B cell (primary cell): ENCODE measurements around the gene LTB4R. TPM values are rescaled to one million over a fixed set of nuclear protein-coding genes. Genes with fewer than 3 reads are reported as not detected.

Experiments used
- ATAC-seq: fragments of 200-7000 bp; cut with Tn5 transposase; one replicate; pipeline ENCODE4 v1.10.0; 2021; ENCODE audit warnings: low read depth, mild to moderate bottlenecking, moderate number of reproducible peaks, moderate library complexity
- CTCF ChIA-PET: fragments of 350-600 bp; sonication (Branson Sonifier 250); formaldehyde crosslinking; loops from one replicate; lab custom pipeline; 2021; ENCODE audit warnings: antibody characterized with exemption, inconsistent platforms; lab: Charles Lee
- POLR2A ChIA-PET: fragments of 350-600 bp; sonication (Branson Sonifier 250); formaldehyde crosslinking; loops from one replicate; lab custom pipeline; 2021; ENCODE audit warnings: antibody characterized with exemption; lab: Charles Lee
- DNase-seq: peaks from one replicate; pipeline ENCODE4 v3.0.0; 2013
- H2AFZ ChIP-seq: 2 replicates; pipeline ENCODE4 v1.6.1; 2012; ENCODE audit warnings: mild to moderate bottlenecking, low read depth, low read length; ENCODE audit not compliant: insufficient read depth, poor library complexity, severe bottlenecking
- H3K27ac ChIP-seq, 2 donors: 1 replicate in 1 of 2; 2 replicates in 1 of 2; pipeline ENCODE4 v1.5.1; 2012 to 2013; ENCODE audit warnings: low read length in 2 of 2, mild to moderate bottlenecking in 2 of 2, moderate library complexity in 1 of 2
- H3K27me3 ChIP-seq, 4 experiments: fragments of 200-600 bp in 1 of 4; sonication (generic) in 1 of 4; replicated peaks in 1 of 4; 1 replicate in 2 of 4; 2 replicates in 2 of 4; pipeline versions ENCODE4 v1.6.1 to v1.7.0; 2013 to 2016; ENCODE audit warnings: low read length in 3 of 4, mild to moderate bottlenecking in 2 of 4, mixed read lengths in 1 of 4, moderate library complexity in 1 of 4; ENCODE audit not compliant: insufficient read depth in 4 of 4, control insufficient read depth in 3 of 4; ENCODE audit errors: control extremely low read depth in 1 of 4
- H3K36me3 ChIP-seq, 2 experiments: replicated peaks in 1 of 2; 1 replicate in 1 of 2; 2 replicates in 1 of 2; pipeline versions ENCODE4 v1.6.1 to v1.7.1; 2013; ENCODE audit warnings: low read length in 1 of 2; ENCODE audit not compliant: insufficient read depth in 2 of 2, control insufficient read depth in 1 of 2; ENCODE audit errors: control extremely low read depth in 1 of 2, extremely low read depth in 1 of 2
- H3K4me1 ChIP-seq, 2 donors: fragments of 200-600 bp in 1 of 2; sonication (generic) in 1 of 2; 1 replicate in 1 of 2; 2 replicates in 1 of 2; pipeline versions ENCODE4 v1.5.1 to v1.6.1; 2013 to 2017; ENCODE audit warnings: low read length in 2 of 2; ENCODE audit not compliant: control insufficient read depth in 2 of 2, insufficient read depth in 2 of 2
- H3K4me2 ChIP-seq: replicated peaks from 2 replicates; pipeline ENCODE3; 2012; ENCODE audit warnings: mild to moderate bottlenecking, low read depth, low read length; ENCODE audit not compliant: poor library complexity, severe bottlenecking
- H3K4me3 ChIP-seq, 5 experiments: fragments of 200-600 bp in 1 of 5; sonication (generic) in 1 of 5; 1 replicate in 3 of 5; 2 replicates in 2 of 5; pipeline versions ENCODE4 v1.5.1 to v1.7.0; 2011 to 2016; ENCODE audit warnings: low read length in 4 of 5, mild to moderate bottlenecking in 4 of 5, low read depth in 2 of 5, control low read depth in 1 of 5, moderate library complexity in 1 of 5; ENCODE audit not compliant: insufficient read depth in 1 of 5; ENCODE audit errors: control extremely low read depth in 1 of 5, extremely low read depth in 1 of 5
- H3K79me2 ChIP-seq: fragments of 200-600 bp; sonication (generic); one replicate; pipeline ENCODE4 v1.6.0; 2016; ENCODE audit warnings: low read length; ENCODE audit not compliant: control insufficient read depth, insufficient read depth
- H3K9ac ChIP-seq: fragments of 200-600 bp; sonication (generic); 2 replicates; pipeline ENCODE4 v1.6.1; 2017; ENCODE audit warnings: mild to moderate bottlenecking, low read length, moderate library complexity
- H3K9me3 ChIP-seq, 3 donors: one replicate each; pipeline versions ENCODE4 v1.6.1 to v1.7.1; 2013; ENCODE audit warnings: low read length in 2 of 3; ENCODE audit not compliant: control insufficient read depth in 2 of 3, insufficient read depth in 1 of 3; ENCODE audit errors: control extremely low read depth in 1 of 3
- H4K20me1 ChIP-seq: 2 replicates; pipeline ENCODE4 v1.6.0; 2012; ENCODE audit warnings: mild to moderate bottlenecking, low read length; ENCODE audit not compliant: insufficient read depth, control insufficient read depth, poor library complexity, severe bottlenecking
- H3K27ac Mint-ChIP-seq: one replicate; pipeline ENCODE4 v1.8.0; 2021; ENCODE audit warnings: mixed read lengths
- H3K27me3 Mint-ChIP-seq: one replicate; pipeline ENCODE4 v1.8.0; 2021; ENCODE audit warnings: mixed read lengths
- H3K4me1 Mint-ChIP-seq: one replicate; pipeline ENCODE4 v1.8.0; 2021; ENCODE audit warnings: mixed read lengths
- H3K4me3 Mint-ChIP-seq: one replicate; pipeline ENCODE4 v1.8.0; 2021; ENCODE audit warnings: mixed read lengths
- H3K9me3 Mint-ChIP-seq: one replicate; pipeline ENCODE4 v1.8.0; 2022; ENCODE audit warnings: mixed read lengths; ENCODE audit not compliant: insufficient read depth
- CTCF ChIP-seq: fragments of 200-600 bp; IDR thresholded peaks from one replicate; pipeline ENCODE4 v1.8.0; 2022; ENCODE audit warnings: antibody characterized with exemption, mild to moderate bottlenecking
- EZH2 ChIP-seq: IDR thresholded peaks from 2 replicates; pipeline ENCODE4 v1.6.1; 2012; ENCODE audit warnings: borderline replicate concordance, low read depth, mild to moderate bottlenecking, moderate library complexity, low read length; ENCODE audit not compliant: insufficient read depth, poor library complexity, severe bottlenecking
- WGBS: methylation state at CpG from one replicate; pipeline ENCODE4 v1.1.5; 2013; ENCODE audit warnings: missing lambda C conversion rate; ENCODE audit not compliant: insufficient coverage; 5-methylcytosine and 5-hydroxymethylcytosine counted together
- intact Hi-C: fragments of 100-400 bp; cut with micrococcal nuclease; formaldehyde crosslinking; loops from one replicate; pipeline ENCODE4 v1.10.0; 2022
- polyA plus RNA-seq: library from polyadenylated mRNA; depleted of rRNA; stranded (reverse); fragments of >200 nt; gene quantifications from 2 replicates; pipeline ENCODE4 v1.2.3, GENCODE V29; 2012
- total RNA-seq, 2 donors: library from RNA; stranded (reverse); fragments of 120-200 nt in 1 of 2; gene quantifications; 1 replicate in 1 of 2; 2 replicates in 1 of 2; pipeline versions ENCODE4 v1.2.3 to v1.2.4, GENCODE V29; 2013 to 2022

The LTB4R gene
- total and polyA plus RNA-seq, 2 donors (not counting 1 experiment from before 2014, with no cell fraction given), result 8.8 to 19.1 TPM

- no peaks in the 10 kb centered on the region for H3K36me3 ChIP-seq
- peaks cover 33% of the 10 kb centered on the region for H3K79me2 ChIP-seq
- peak overlapping the region in 1 of 5 experiments; percentile 21 for H3K4me3 ChIP-seq
- ChIA-PET POLR2A (interaction anchor here (1.2 to 1.5 kb wide), 2 partner anchors 13 to 36 kb away, joined by 3 to 4 read pairs; partner anchors contain the start of gene TINF2), CTCF (interaction anchor here (0.9 to 7.1 kb wide), 5 partner anchors 15 to 36 kb away, joined by 3 to 93 read pairs (median 15); partner anchors contain the start of genes CIDEB, DHRS1, LTB4R2 and NOP9)
- WGBS, result 71% methylated on average over 8 of the region's 11 CpGs
- H3K27ac ChIP-seq, result peak overlapping the region; percentile 65 to 80
- H2AFZ ChIP-seq, result peak overlapping the region; percentile 52
- Mint-ChIP-seq H3K27me3 (no peaks in the 10 kb centered on the region), H3K27ac (peak overlapping the region; percentile 93), H3K4me3 (peak overlapping the region; percentile 33), H3K9me3 (no peaks in the 10 kb centered on the region), H3K4me1 (peaks cover 81% of the 10 kb centered on the region)
- H3K9me3 ChIP-seq, result peaks cover 0 to 10% (median 0%) of the 10 kb centered on the region in 3 donors
- H3K4me1 ChIP-seq, result peaks cover 53 to 77% of the 10 kb centered on the region in 2 donors
- DNase-seq (peak; percentile 73), ATAC-seq (no peak)
- no peak for TF ChIP-seq CTCF
- no peak for TF ChIP-seq EZH2
- no peaks in the 10 kb centered on the region for H3K27me3 ChIP-seq
- H3K9ac ChIP-seq, result peak overlapping the region; percentile 16
- H3K4me2 ChIP-seq, result peak overlapping the region; percentile 50
- H4K20me1 ChIP-seq, result no peaks in the 10 kb centered on the region
- intact Hi-C loops, result loop anchor here (2.0 to 10.0 kb wide), 2 partner anchors 35 to 133 kb away; partner anchors contain the start of genes EMC9, PSME2, RNF31 and TINF2
These were observed 33.5 kb upstream of the LTB4R start for GRCh38 chr14:24277606-24278321.
